ENCODE results near the gene C15orf62.

C15orf62 gene

DNA sequence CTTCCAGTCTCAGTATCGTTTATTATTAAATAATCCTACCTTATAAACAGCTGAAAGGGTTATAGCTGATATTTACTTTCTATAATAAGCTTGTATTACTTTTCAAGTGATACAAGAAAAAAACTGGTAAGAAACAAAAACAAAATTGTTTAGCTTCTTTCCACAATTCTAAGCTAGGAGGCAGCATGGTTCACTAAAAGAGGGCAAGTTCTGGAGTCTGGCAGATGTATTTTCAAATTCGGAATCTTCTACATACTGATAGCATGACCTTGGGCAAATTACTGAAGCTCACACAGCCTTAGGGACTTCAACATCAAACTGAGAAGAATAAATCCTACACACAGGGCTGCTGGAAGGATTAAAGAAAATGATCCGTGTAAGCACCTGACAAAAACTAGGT is 15.4 kb downstream of the C15orf62 start:
- no peak for DNase-seq

DNA sequence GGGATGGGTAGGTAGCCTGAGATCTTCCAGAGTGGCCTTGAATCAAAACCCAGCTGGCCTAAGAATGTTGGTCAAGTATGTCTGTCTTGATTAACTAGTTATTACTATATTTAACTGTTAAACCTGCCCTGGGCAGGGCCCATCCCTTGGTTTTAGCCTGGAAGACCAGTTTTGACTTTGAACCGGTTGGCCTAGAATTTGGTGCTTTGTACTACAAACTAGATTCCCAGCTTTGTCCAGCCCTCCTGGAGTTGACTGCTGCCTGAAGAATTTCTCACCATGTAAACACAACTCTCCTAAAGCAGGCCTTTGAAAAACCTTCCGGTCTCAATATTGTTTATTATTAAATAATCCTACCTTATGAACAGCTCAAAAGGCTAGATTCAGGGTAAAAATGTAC is 16.0 kb downstream of the C15orf62 start:
- no peak for DNase-seq

DNA sequence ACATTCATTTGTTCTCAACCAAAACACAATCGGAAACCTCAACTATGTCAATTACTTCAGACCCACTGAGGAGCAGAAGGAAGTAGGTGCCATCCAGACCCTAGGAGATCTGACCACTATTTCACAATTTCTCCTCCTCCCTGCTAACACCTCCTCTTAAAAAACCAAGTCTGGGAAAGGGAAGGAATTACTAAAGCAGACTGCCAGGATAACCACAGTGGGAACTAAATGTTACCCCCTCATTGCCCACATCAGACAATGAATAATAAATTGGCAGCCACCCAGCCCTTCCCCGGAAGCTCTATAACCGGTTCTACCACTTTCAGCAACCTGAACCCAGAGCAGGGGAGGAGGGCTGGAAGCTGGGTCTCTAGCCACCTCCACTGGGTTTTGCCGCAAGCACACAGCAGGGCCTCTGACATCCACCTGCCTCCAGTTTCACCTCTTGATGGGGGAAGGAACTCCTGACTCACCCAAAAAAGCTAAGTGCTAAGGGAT is 17.6 kb downstream of the C15orf62 start:
- DNase-seq = peak; percentile 70

DNA sequence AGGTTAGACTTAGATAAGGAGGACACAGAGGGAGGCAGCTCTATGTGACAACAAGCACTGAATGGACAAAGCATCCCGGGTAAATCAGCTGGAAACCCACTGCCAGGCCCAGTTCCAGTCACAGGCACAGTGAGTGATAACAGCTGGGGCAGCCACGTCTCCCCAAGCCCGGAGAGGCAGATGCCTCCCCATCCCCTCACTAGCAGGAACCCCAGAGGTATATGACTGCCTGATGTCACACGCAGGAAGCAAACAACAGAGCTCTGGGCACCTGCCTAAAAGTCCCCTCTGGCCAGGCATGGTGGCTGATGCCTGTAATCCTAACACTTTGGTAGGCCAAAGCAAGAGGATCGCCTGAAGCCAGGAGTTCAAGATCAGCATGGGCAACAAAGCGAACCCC is 18.2 kb downstream of the C15orf62 start:
- DNase-seq = no peak

DNA sequence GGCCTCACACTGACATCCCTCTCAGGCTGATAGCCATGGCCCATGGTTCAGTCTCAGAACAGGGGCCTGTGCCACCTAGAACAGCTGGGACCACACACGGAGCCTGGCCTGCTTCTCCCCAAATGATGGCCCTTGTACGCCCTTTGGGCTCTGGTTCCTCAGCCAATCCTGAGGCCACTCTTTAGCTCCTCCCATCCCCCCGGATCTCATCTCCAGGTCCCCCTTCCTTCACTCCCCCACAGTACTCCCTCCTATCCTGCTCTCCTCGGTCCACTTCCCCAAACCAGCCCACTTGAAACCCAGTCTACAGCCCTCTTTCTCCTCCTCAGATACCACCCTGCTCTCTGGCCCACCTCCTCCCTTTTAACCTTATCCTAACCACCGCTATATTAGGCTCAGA is 19.3 kb downstream of the C15orf62 start:
- DNase-seq = no peak

DNA sequence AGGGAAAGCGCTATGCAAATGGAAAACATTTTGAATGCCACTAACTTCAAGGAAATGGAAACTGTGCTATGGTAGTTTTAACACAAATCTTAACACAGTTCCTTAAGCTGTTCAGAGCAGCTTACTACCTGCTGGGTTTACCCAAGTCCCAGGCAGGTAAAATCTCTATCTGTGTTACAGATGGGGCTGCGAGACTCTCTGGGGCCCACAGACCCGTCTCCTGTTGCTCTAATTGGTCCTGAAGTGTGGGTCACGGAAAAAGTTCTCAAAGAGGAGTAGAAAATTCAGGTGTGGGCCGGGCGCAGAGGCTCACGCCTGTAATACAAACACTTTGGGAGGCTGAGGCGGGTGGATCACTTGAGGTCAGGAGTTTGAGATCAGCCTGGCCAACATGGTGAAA is 20.2 kb downstream of the C15orf62 start:
- DNase-seq = no peak

DNA sequence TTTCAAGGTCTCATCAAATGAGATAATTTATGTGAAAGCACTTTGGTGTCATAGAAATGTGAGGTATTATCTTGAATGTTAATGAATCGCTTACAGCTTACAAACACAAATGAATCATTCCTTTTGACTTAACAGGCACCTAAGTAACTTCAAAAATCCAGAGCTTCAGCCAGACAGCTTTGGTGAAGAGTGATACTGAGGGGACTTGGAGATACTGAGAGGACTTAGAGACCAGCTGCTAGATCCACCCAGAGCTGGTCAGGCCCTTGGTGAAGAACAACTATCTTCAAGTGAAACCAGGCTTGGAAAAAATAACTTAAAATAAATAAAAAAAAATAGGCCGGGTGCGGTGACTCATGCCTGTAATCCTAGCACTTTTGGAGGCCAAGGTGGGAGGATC is 20.9 kb downstream of the C15orf62 start:
- DNase-seq = no peak

DNA sequence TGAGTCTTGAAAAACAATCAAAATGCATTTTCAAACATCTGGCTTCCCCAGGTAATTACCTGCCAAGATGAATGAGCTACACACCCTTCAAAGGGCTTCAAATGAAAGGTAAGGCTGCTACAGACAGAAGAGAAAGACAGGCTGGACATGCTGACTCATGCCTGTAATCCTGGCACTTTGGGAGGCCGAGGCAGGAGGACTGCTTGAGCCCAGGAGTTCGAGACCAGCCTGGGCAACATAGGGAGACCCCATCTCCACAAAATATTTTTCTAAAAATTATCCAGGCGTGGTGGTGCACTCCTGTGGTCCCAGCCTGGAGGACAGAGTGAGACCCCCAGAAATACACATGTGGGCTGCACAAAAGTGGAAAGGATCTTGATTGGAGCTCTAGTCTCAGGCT is 22.6 kb downstream of the C15orf62 start:
- DNase-seq = no peak

DNA sequence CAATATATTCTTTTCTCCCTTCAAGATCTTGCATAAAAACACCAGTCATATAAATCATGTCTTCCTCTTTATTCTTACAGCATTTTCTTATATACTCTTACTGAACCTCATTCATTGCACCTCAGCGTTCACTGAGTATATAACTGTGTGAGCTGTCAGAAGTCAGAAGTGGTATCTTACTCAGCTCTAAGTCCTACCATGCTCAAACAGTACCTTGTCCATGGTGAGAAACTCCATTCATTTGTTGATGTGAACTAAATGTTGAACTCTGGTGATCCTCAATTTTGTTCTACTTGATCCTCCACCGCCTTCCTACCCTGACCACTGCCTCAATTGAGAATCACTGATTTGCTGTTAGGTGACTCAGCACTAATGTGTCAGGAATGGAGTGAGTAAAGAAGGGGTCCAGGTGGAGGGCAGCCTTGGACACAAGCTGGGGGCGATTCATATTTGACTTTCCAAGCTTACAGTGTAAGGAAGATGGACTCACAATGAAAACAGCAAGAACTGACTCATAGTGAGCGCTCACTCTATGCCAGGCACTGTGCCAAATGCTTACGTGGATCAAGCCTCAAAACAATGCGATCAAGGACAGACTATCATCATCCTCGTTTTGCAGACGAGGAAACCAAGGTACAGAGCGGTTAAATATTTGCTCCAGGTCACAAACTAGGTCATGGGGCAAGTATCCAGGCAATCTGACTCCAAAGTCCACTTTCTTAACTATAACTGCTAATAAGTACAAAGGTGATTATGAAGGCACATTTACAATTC is 23.6 kb downstream of the C15orf62 start:
- DNase-seq = peak; percentile 87

DNA sequence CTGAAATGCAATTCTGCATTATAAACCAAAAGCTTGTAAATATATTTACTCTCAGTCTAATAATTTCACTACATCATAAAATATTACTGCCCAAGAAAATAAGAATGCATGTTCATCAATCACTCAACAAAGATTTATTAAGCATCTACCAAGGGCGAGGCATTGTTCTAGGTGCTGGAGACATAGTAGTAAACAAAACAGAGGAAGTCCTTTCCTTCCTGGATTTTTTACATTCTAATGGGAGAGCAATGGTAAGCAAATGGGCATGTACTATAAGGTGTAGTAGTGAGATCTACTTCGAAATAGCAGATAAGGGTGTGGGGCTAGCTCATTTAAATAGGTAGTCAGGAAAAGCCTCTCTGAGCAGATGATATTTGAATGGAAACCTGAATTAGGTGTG is 26.3 kb downstream of the C15orf62 start:
- no peak for DNase-seq

DNA sequence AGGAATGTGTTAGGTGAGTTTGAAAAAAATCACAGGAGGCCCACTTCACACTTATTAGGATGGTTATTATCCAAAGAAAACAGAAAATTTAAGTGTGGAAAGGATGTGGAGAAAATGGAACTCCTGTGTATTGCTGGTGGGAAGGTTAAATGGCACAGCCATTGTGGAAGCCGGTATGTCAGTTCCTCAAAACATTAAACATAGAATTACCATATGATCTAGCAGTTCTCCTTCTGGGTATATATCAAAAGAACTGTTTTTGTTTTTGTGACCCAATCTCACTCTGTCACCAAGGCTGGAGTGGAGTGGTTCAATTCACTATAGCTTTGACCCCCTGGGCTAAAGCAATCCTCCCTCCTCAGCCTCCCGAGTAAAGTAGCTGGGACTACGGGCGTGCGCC is 26.7 kb downstream of the C15orf62 start:
- DNase-seq = no peak

DNA sequence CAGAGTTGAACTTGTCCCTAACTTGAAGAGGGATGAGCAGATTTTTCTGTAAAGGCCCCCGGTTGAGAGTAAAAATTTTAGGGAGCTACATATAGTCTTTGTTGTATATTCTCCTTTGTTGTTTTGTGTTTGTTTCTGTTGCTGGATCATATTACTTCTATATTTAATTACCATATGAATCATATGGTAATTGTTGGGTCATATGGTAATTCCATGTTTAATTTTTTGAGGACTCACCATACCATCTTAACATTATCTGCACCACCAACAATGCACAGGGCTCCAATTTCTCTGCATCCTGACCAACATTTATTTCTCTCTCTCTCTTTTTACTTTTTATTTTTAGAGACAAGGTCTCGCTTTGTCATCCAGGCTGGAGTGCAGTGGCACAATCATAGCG is 29.7 kb downstream of the C15orf62 start:
- DNase-seq = no peak

DNA sequence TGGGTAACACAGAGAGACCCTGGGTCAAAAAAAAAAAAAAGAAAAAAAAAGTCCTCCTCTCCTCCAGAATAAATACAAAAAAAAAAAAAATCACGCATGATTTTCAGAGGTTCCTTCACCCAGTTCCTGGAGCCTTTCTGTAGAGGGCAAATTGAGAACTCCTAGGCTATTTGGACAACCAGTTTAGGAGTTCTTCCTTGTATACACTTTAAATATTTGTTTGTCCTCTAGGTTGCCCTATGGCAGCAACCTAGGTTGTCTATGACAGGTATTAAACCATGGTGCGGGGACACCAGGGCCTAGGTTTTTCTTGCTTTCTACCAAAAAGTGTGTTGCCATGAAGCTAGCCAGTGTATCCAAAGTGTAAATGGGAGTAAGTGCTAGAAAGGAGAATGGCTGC is 33.3 kb downstream of the C15orf62 start:
- no peak for DNase-seq

DNA sequence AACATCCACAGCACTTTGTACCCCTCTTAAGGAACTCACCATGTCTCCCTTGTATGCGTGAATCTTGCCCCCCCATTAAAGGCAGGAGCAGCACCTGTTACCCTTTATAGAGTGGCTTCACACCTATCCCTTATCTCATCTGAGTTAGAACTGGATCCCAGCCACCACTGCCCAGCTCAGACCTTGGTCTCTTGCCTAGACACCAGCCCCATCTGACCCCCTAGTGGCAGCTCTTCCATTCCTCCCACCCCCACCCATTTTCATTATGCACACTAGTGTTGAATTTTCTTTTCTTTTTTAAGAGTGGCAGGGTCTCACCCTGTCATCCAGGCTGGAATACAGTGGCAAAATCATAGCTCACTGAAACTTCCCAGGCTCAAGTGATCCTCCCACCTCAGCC is 33.9 kb downstream of the C15orf62 start:
- no peak for DNase-seq

DNA sequence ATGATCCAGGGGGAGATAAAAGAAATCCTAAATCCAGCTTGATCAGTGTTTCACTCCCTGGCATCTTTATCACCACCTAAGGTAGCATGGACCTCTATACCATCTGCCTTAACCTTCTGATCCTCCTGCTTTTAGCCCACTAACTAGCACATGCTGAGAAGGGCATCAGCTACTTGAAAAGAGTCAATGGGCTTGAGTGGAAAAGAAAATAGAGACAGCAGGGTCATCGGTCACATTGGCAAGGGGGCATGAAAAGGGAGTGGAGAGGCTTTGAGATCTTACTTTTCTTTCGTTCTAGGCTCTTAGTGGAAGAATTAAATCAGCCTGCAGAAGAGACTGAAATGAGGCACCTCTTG is 36.9 kb downstream of the C15orf62 start:
- DNase-seq = no peak

DNA sequence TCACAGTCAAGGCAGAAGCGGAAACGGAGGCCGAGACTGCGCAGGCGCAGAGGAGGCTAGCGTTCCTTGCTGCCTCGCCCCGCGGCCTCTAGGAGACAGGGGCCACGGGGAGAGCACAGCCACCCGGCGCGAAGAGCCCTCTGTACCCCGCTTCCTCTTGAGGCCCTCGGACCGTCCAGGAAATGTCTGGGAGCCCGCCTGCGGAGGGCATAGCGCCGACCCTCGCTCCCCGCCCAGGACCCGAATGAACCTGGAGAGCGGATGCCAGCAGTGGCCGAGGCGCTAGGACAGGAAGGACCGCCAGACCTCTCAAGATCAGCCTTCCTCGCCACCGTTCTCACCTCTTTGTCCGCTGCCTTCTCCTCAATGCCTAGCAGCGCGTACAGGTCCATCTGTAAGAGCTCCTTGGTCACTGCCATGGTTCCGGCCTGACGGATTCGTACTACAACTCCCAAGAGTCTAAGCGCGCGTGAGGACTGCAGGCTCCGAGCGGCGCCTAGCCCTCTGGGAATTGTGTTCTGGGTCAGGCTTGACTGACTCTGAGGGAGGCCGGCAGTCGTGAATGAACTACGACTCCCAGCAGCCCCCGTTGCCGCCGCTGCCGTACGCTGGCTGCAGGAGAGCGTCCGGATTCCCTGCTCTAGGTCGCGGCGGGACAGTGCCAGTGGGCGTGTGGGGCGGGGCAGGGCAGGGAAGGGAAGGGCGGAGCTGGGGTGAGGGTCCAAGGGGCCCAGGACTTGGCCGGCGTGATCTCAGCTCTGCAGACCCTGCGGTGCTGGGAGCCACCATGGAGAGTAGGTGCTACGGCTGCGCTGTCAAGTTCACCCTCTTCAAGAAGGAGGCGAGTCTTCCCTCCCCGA is 37.5 kb downstream of the C15orf62 start, which contains the start of the genes DNAJC17 and ZFYVE19:
TSS of gene DNAJC17 (minus strand) at position 446 of the 860 bp plus-strand sequence. CDS start at position 419, 27 bp downstream.
TSS of gene ZFYVE19 (plus strand) at position 62 of the 860 bp plus-strand sequence. CDS start at position 563, 501 bp downstream.
- peak; percentile 97 for DNase-seq

DNA sequence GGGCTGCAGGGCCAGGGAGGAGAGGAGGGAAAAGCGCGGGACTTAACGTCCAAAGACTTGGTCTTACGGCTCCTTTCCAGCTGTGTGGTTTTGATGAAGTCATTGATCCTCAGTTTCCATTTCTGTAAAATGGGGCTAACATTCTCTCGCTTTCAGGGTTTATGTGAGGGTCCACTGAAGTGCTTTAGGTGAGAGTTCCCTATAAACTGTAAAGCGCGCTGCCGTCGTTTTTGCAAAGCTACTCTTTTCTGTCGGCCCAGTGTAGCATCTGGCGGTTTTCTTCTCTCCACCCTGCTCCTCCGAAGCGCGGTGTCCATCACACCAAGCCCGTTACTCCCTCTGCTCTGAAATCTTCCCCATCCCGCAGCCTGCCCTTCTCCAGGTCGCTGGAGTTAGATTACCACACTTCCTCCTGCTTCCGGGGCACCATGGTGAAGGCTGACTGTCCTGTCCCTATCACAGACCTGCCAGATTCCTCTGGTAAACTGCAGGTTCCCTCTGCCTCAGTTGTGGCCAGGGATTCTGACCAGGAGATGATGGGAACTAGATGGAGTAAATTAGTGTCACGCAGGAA is 38.2 kb downstream of the C15orf62 start:
- no peak for DNase-seq

DNA sequence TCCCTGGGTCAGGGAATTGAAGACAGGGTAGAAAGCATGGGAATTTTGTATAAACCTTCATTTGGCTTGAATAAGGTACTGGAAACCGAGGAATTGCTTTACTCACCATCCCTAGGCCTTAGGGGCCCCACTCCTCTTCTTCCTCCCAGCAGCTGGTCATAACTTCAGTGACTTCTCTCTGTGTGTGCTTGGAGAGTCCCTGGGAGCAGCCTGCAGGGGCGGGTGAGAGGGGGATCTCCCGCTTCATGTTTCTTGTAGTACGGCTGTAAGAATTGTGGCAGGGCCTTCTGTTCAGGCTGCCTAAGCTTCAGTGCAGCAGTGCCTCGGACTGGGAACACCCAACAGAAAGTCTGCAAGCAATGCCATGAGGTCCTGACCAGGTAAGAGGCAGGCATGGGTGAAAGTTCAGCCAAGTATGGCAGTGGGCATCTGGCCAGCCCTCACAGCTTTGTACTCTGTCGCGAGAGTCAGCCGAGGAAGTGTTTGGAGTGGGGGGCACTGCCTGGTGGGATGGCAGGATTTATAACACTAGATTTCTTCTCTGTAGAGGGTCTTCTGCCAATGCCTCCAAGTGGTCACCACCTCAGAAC is 39.2 kb downstream of the C15orf62 start:
- no peak for DNase-seq

DNA sequence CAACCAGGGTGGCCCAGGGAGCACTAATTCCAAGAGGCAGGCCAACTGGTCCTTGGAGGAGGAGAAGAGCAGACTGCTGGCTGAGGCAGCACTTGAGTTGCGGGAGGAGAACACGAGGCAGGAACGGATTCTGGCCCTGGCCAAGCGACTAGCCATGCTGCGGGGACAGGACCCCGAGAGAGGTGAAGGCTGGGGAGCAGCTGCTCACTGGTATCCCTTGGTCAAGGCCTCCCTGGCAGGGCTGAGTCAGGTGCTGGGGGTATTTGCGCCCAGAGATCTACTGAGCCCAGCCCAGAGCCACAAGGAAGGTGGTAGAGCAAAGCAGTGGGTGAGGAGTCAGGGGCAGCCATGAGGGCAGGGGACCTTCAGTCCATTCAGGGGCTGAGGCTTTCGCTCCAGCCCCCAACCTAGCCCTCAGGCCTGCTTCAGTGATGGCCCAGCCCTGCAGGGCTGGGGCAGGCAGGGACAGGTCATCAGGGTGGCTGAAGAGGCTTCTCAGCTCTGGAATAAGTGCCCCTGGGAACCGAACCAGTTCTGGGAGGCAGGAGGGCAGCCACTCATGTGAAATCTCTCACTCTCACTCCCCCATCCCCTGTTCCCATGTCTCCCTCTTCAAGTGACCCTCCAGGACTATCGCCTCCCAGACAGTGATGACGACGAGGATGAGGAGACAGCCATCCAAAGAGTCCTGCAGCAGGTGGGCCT is 43.1 kb downstream of the C15orf62 start:
- DNase-seq = no peak

DNA sequence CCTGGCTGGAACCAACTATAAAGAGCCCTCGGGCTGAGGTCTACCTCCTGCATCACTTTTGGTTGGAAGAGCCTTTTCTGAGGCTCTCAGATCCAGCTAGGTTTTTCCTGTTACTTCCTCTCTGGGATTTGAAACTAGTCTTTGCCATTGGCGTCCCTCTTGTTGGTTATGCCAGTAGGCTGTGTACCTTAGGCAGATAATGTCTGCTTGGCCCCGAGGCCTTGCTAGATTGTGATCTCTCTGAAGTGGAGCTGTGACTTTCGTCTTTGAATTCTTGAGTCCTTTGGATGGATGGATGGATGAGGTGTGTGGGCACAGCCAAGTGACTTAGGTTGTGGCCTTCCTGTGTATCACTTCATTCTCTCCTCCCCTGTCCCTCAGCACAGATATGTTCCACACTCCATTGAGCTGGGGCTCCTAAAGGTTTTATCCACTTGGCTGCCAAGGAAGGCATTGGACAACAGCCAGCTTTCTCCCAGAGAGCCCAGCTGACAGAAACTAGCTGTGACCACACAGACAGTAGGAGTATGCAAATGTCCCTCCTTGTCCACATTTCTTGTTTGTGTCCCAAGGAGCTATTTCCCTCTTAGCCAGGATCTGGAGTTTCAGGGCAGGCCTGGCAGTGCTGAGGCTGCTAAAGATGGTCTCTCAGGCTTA is 45.4 kb downstream of the C15orf62 start:
- no peak for DNase-seq

DNA sequence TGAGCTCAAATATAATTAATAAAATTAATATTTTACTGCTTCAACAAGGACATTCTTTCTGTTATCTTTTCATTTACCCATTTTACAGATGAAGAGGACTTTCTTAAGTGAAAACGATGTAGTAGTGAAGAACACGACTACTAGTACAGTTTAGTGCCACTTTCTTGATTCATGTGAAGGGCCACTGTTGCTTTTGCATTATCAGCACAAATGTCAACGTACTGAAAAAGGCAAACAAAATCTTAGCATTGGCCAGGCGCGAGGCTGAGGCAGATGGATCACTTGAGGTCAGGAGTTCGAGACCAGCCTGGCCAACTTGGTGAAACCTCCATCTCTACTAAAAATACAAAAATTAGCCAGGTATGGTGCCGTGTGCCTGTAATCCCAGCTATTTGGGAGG is 49.3 kb downstream of the C15orf62 start:
- no peak for DNase-seq

DNA sequence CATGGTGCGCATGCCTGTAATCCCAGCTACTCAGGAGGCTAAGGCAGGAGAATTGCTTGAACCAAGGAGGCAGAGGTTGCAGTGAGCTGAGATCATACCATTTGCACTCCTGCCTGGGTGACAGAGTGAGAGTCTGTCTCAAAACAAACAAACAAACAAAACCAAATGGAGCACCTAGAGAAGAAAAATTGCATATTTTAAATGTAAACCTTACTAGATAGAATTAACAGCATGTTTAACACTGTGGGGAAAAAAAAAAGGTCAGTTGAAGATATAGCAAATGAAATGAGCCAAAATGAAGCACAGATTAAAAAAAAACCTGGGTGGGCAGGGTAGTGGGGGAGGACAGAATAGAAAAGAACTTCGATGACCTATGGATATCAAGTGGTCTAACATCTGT is 51.4 kb downstream of the C15orf62 start:
- DNase-seq = no peak
